Sigmoid colon (tissue), 7 donors: ENCODE data around the gene VCAN. TPM values are rescaled to one million over a fixed set of nuclear protein-coding genes. Genes with fewer than 3 reads are reported as not detected.

Experiments
- DNase-seq: peaks from one replicate; pipeline ENCODE4 v3.0.0-alpha.2; 2019
- H3K27ac ChIP-seq, 4 donors: fragments of 200-600 bp; sonication (generic); one replicate each; pipeline ENCODE4 v1.5.1; 2016 to 2019; ENCODE audit warnings: mild to moderate bottlenecking in 1 of 4
- H3K27me3 ChIP-seq, 3 donors: fragments of 200-600 bp; sonication (generic); one replicate each; pipeline ENCODE4 v1.5.1; 2019; ENCODE audit warnings: mild to moderate bottlenecking in 1 of 3
- H3K36me3 ChIP-seq, 4 donors: fragments of 200-600 bp; sonication (generic); one replicate each; pipeline ENCODE4 v1.5.1; 2016 to 2019
- H3K4me1 ChIP-seq, 4 donors: fragments of 200-600 bp; sonication (generic); one replicate each; pipeline ENCODE4 v1.5.1; 2017 to 2019
- H3K4me3 ChIP-seq, 4 donors: fragments of 200-600 bp; sonication (generic); one replicate each; pipeline ENCODE4 v1.5.1; 2017 to 2019; ENCODE audit warnings: mild to moderate bottlenecking in 2 of 4, moderate library complexity in 1 of 4
- H3K9me3 ChIP-seq, 4 donors: fragments of 200-600 bp in 3 of 4; sonication (generic) in 3 of 4; one replicate each; pipeline versions ENCODE4 v1.5.1 to v1.6.1; 2013 to 2019
- EP300 ChIP-seq, 4 donors: sonication (generic); formaldehyde crosslinking; IDR thresholded peaks; one replicate each; pipeline ENCODE4 v1.6.1; 2017; ENCODE audit warnings: antibody characterized with exemption in 4 of 4
- POLR2A ChIP-seq, 2 donors: fragments of 450-650 bp; IDR thresholded peaks; one replicate each; pipeline ENCODE4 v1.6.1; 2016; ENCODE audit warnings: antibody characterized with exemption in 2 of 2, mild to moderate bottlenecking in 2 of 2, moderate library complexity in 2 of 2
- POLR2AphosphoS5 ChIP-seq, 4 donors: sonication (generic); formaldehyde crosslinking; IDR thresholded peaks; one replicate each; pipeline ENCODE4 v1.6.1; 2017; ENCODE audit warnings: antibody characterized with exemption in 4 of 4
- WGBS, 2 donors: extraction: QIAGEN DNeasy Blood & Tissue Kit; methylation state at CpG; one replicate each; pipeline ENCODE4 v1.1.7; 2013; 5-methylcytosine and 5-hydroxymethylcytosine counted together
- intact Hi-C: fragments of 100-400 bp; cut with DNase I; formaldehyde crosslinking; loops from one replicate; pipeline ENCODE4 v1.15.1; 2023
- polyA plus RNA-seq, 3 donors: library from polyadenylated mRNA; stranded (reverse); fragments of 200-250 nt; gene quantifications; one replicate each; pipeline ENCODE4 v1.2.3, GENCODE V29; 2013
- total RNA-seq, 4 donors: library from RNA; depleted of rRNA; stranded (reverse); fragments of >200 nt; gene quantifications; one replicate each; pipeline ENCODE4 v1.1.0, GENCODE V29; 2016
- TF ChIP-seq, protein P1 (sequence below), 4 experiments: fragments of 450-650 bp in 3 of 4; fragments of 200-600 bp in 1 of 4; IDR thresholded peaks; one replicate each; pipeline ENCODE4 v1.5.1; 2016 to 2019; ENCODE audit warnings: antibody characterized with exemption in 4 of 4, mild to moderate bottlenecking in 3 of 4, moderate library complexity in 2 of 4
- donor health status: healthy with polysubstance abuse.
- donor health status: Bipolar disorder and iron deficiency.
- donor health status: healthy.

VCAN gene
- total and polyA plus RNA-seq, 7 donors, result 0.69 to 115 (median 37.5) TPM

DNA sequence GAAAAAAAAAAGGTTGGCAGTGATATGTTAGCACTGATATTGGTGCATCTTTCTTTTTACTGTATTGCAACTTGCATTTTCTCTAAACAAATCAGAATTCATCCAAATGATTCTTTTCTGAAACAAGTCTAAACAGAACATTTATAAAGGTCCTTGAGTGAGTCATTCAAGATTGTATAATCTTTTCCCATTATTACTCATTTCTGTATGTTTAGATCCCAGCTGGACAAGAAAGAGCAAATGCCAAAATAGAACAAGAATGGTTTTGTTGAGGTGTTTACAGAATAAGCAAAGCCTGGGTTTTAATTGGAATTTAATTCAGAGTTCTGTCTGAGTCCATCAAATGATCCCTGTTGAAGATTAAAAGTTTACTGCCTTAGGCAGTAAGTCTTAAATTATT lies 112.3 kb downstream of the VCAN start:
- DNase-seq, result no peak
- Histone ChIP-seq H3K27me3 (no peaks in the 10 kb centered on the region), H3K9me3 (no peaks in the 10 kb centered on the region), H3K4me1 (no peaks in the 10 kb centered on the region), H3K4me3 (no peak overlapping the region), H3K36me3 (no peaks in the 10 kb centered on the region), H3K27ac (no peak overlapping the region)
- intact Hi-C loops, result no loop called here
- TF ChIP-seq POLR2A (IDR thresholded peaks at IDR 0.05), result no peak
- TF ChIP-seq POLR2AphosphoS5 (IDR thresholded peaks at IDR 0.05), result no peak
- no peak for TF ChIP-seq EP300 (IDR thresholded peaks at IDR 0.05)

DNA sequence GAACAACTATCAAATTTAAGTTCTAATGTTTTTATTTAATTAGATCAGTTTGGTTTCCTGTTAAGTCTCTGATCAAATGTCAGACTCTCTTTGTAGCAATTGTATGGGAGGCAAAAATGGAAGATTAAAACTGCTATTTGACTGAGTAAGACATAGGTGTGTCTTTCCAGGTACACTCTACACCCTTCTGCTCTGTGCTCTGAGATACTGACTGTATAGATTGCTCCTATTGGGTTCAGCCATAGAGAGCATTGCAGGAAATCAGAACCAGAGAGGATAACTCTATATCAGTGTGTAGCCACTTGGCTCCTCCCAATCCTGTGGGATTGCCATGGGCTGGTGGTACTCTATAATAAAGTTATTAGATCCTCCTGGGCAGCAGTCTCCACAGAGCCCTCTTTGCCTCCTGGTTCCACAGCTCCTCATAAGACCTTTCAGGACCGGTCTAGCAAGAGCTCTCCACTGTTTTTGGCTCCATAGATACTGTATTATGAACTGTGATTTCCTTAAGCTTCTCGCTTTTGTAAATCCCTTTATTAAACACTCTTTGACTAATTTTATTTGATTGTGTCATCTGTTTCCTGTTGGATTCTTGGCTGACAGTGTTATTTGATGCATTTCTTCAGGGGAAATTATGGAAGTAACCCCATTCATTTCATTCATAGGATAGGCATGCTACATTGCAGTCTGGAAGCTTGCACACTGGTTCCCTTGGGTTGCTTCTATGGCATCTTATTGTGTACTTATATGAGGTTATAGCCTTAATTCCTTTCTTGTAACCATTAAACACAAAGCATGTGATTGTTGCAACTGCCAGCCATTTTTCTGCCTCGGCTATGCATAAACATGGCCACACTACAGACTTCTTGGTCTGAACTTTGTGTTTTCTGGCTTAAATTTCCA lies 115.6 kb downstream of the VCAN start:
- TF ChIP-seq POLR2AphosphoS5 (IDR thresholded peaks at IDR 0.05) (no peak), EP300 (IDR thresholded peaks at IDR 0.05) (no peak), POLR2A (IDR thresholded peaks at IDR 0.05) (no peak)
- TF ChIP-seq, protein P1, sequence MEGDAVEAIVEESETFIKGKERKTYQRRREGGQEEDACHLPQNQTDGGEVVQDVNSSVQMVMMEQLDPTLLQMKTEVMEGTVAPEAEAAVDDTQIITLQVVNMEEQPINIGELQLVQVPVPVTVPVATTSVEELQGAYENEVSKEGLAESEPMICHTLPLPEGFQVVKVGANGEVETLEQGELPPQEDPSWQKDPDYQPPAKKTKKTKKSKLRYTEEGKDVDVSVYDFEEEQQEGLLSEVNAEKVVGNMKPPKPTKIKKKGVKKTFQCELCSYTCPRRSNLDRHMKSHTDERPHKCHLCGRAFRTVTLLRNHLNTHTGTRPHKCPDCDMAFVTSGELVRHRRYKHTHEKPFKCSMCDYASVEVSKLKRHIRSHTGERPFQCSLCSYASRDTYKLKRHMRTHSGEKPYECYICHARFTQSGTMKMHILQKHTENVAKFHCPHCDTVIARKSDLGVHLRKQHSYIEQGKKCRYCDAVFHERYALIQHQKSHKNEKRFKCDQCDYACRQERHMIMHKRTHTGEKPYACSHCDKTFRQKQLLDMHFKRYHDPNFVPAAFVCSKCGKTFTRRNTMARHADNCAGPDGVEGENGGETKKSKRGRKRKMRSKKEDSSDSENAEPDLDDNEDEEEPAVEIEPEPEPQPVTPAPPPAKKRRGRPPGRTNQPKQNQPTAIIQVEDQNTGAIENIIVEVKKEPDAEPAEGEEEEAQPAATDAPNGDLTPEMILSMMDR (IDR thresholded peaks at IDR 0.05), result no peak
- DNase-seq, result no peak
- H3K9me3 ChIP-seq, result no peaks in the 10 kb centered on the region
- H3K36me3 ChIP-seq, result no peaks in the 10 kb centered on the region
- intact Hi-C loops, result no loop called here
- no peaks in the 10 kb centered on the region for H3K27me3 ChIP-seq
- H3K4me1 ChIP-seq, result no peaks in the 10 kb centered on the region
- WGBS, 2 donors, result 53 to 58% methylated on average over 3 of the region's 3 CpGs
- no peak overlapping the region for H3K4me3 ChIP-seq
- no peak overlapping the region for H3K27ac ChIP-seq

DNA sequence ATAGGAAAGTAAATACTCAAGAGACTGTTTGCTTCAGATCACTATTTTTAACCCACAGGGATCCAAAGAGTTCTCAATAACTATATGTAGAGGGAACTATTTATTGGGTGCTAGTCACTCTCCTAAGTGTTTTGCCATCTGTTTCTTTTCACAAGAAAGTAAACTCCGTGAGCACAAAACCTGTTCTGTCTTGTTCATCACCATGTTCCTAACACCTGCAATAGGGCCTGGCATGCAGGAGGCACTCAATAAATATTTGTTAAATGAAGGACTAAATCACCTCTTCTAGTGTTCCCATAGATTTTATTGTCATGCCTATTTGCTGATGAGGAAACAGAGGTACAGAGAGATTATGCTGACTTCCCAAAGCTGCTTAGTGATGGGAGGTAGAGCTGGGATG lies 118.2 kb downstream of the VCAN start:
- H3K27ac ChIP-seq, result no peak overlapping the region
- H3K27me3 ChIP-seq, result no peaks in the 10 kb centered on the region
- H3K36me3 ChIP-seq, result no peaks in the 10 kb centered on the region
- no peaks in the 10 kb centered on the region for H3K4me1 ChIP-seq
- 64 to 75% methylated on average over 1 of the region's 1 CpG for WGBS, 2 donors
- TF ChIP-seq EP300 (IDR thresholded peaks at IDR 0.05) (no peak), POLR2A (IDR thresholded peaks at IDR 0.05) (no peak), POLR2AphosphoS5 (IDR thresholded peaks at IDR 0.05) (no peak)
- TF ChIP-seq, protein P1 (IDR thresholded peaks at IDR 0.05), result no peak
- no peaks in the 10 kb centered on the region for H3K9me3 ChIP-seq
- intact Hi-C loops, result no loop called here
- no peak for DNase-seq
- no peak overlapping the region for H3K4me3 ChIP-seq

DNA sequence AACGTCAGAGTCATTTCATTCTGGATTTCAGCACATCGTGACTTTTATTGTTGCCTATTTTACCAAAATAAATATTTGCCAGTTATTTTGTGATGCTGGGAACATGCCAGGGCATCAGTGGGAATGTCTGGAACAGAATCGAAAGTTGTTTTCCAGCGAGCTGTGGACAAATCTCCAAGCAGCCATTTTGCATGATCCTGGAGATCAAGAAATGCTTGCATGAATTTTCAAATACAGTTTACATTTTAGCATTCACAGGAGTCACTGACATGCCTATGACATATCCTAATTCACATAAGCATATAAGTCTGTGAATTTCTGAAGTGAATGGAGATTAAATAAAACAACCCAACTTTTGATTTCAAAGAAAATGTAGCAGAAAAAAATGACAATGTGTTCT lies 119.4 kb downstream of the VCAN start:
- TF ChIP-seq POLR2AphosphoS5 (IDR thresholded peaks at IDR 0.05), result no peak
- no peak for TF ChIP-seq EP300 (IDR thresholded peaks at IDR 0.05)
- no peak for TF ChIP-seq POLR2A (IDR thresholded peaks at IDR 0.05)
- TF ChIP-seq, protein P1 (IDR thresholded peaks at IDR 0.05), result no peak
- no peak for DNase-seq
- WGBS, 2 donors, result 18 to 67% methylated on average over 4 of the region's 4 CpGs
- intact Hi-C loops, result no loop called here
- H3K4me1 ChIP-seq, result no peaks in the 10 kb centered on the region
- H3K27ac ChIP-seq, result no peak overlapping the region
- no peaks in the 10 kb centered on the region for H3K36me3 ChIP-seq
- no peak overlapping the region for H3K4me3 ChIP-seq
- H3K9me3 ChIP-seq, result no peaks in the 10 kb centered on the region
- H3K27me3 ChIP-seq, result no peaks in the 10 kb centered on the region

DNA sequence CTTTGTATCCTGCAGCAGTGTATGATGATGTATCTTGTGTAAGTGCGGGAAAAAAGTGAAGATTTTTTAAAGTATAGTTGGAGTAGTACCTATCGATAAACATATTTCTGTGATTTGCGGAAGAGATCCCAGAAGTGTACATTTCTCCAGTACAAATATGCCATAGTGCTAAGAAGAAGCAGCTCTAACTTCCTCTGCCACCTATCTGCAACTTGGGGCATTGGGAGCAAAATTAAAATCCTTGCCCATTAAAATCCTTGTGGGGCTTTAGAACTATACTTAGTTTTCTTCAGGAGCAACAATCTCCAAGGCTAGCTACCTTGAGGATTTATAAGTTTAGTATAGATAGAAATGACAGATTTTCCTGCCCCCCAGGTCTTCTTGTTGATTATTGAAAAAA lies 123.7 kb downstream of the VCAN start:
- Histone ChIP-seq H3K4me3 (no peak overlapping the region), H3K27me3 (no peaks in the 10 kb centered on the region), H3K4me1 (no peaks in the 10 kb centered on the region), H3K36me3 (no peaks in the 10 kb centered on the region), H3K27ac (no peak overlapping the region), H3K9me3 (no peaks in the 10 kb centered on the region)
- no peak for DNase-seq
- 97% methylated on average over 3 of the region's 3 CpGs for WGBS, 2 donors
- no peak for TF ChIP-seq EP300 (IDR thresholded peaks at IDR 0.05)
- TF ChIP-seq, protein P1 (IDR thresholded peaks at IDR 0.05), result no peak
- TF ChIP-seq POLR2AphosphoS5 (IDR thresholded peaks at IDR 0.05), result no peak
- no peak for TF ChIP-seq POLR2A (IDR thresholded peaks at IDR 0.05)
- intact Hi-C loops, result no loop called here
